Smooth muscle cell (in vitro differentiated cells): ENCODE measurements around the gene ZBTB20. TPM values are rescaled to one million over a fixed set of nuclear protein-coding genes. Genes with fewer than 3 reads are reported as not detected.

ENCODE experiments used
- DNase-seq: peaks from one replicate; lab custom pipeline; 2025; ENCODE audit not compliant: unreplicated experiment; lab: John Stamatoyannopoulos, UW
- H2AFZ ChIP-seq: fragments of 200-600 bp; sonication (generic); 2 replicates; pipeline ENCODE4 v1.6.0; 2016; ENCODE audit warnings: antibody characterized with exemption, low read depth, mild to moderate bottlenecking
- H3F3A ChIP-seq: fragments of 200-600 bp; sonication (generic); 2 replicates; pipeline ENCODE4 v1.6.0; 2017; ENCODE audit warnings: antibody characterized with exemption, low read depth
- H3K27ac ChIP-seq: fragments of 200-600 bp; sonication (generic); 2 replicates; pipeline ENCODE4 v1.5.1; 2016; ENCODE audit warnings: low read depth, mild to moderate bottlenecking
- H3K27me3 ChIP-seq: fragments of 200-600 bp; sonication (generic); 2 replicates; pipeline ENCODE4 v1.6.1; 2016; ENCODE audit warnings: low read depth, mild to moderate bottlenecking
- H3K36me3 ChIP-seq: fragments of 200-600 bp; sonication (generic); 2 replicates; pipeline ENCODE4 v1.5.1; 2016; ENCODE audit warnings: low read depth
- H3K4me1 ChIP-seq: fragments of 200-600 bp; sonication (generic); 2 replicates; pipeline ENCODE4 v1.5.1; 2016; ENCODE audit warnings: low read depth
- H3K4me2 ChIP-seq: fragments of 200-600 bp; sonication (generic); 2 replicates; pipeline ENCODE4 v1.6.0; 2016; ENCODE audit warnings: mild to moderate bottlenecking
- H3K4me3 ChIP-seq: fragments of 200-600 bp; sonication (generic); 2 replicates; pipeline ENCODE4 v1.5.1; 2016; ENCODE audit warnings: mild to moderate bottlenecking
- H3K79me2 ChIP-seq: fragments of 200-600 bp; sonication (generic); 2 replicates; pipeline ENCODE4 v1.6.0; 2016; ENCODE audit warnings: low read depth, mild to moderate bottlenecking
- H3K9ac ChIP-seq: fragments of 200-600 bp; sonication (generic); 2 replicates; pipeline ENCODE4 v1.6.0; 2016; ENCODE audit warnings: low read depth
- H3K9me3 ChIP-seq: fragments of 200-600 bp; sonication (generic); replicated peaks from 2 replicates; pipeline ENCODE4 v1.5.1; 2016; ENCODE audit warnings: low read depth
- H4K20me1 ChIP-seq: fragments of 200-600 bp; sonication (generic); 2 replicates; pipeline ENCODE4 v1.6.0; 2016; ENCODE audit warnings: low read depth
- CTCF ChIP-seq: fragments of 200-600 bp; sonication (generic); IDR thresholded peaks from 2 replicates; pipeline ENCODE4 v1.5.1; 2017; ENCODE audit warnings: borderline replicate concordance, mild to moderate bottlenecking, antibody characterized with exemption; ENCODE audit not compliant: insufficient read depth, poor library complexity, severe bottlenecking
- WGBS: methylation state at CpG from one replicate; pipeline ENCODE4 v1.1.7; 2016; ENCODE audit warnings: low lambda C conversion rate; 5-methylcytosine and 5-hydroxymethylcytosine counted together
- polyA plus RNA-seq: library from polyadenylated mRNA; unstranded; fragments of >200 nt; fragmentation: Nextera tagmentation; extraction: Ambion mirVana; gene quantifications from 2 replicates; pipeline ENCODE4 v1.2.1, GENCODE V29; 2016
- total RNA-seq: library from RNA; depleted of rRNA; stranded (reverse); fragments of >200 nt; gene quantifications from 2 replicates; pipeline ENCODE4 v1.2.3, GENCODE V29; 2014

ZBTB20 gene
- total and polyA plus RNA-seq, 2 experiments from 2014 or later = 4.9 to 6.8 TPM

GRCh38 chr3:114711321-114711886, 435.7 kb downstream of the ZBTB20 start:
- no peak for TF ChIP-seq CTCF
- H3K4me1 ChIP-seq = no peaks in the 10 kb centered on the region
- no peaks in the 10 kb centered on the region for H3K36me3 ChIP-seq
- no peak overlapping the region for H2AFZ ChIP-seq
- H4K20me1 ChIP-seq = no peaks in the 10 kb centered on the region
- H3K79me2 ChIP-seq = no peaks in the 10 kb centered on the region
- H3K9me3 ChIP-seq = no peaks in the 10 kb centered on the region
- no peak overlapping the region for H3K4me3 ChIP-seq
- H3K9ac ChIP-seq = no peak overlapping the region
- no peaks in the 10 kb centered on the region for H3K27me3 ChIP-seq
- 88% methylated on average over 2 of the region's 2 CpGs for WGBS
- no peak overlapping the region for H3K4me2 ChIP-seq
- no peaks in the 10 kb centered on the region for H3F3A ChIP-seq
- no peak for DNase-seq
- H3K27ac ChIP-seq = no peak overlapping the region

- H3K9me3 ChIP-seq = no peaks in the 10 kb centered on the region
- TF ChIP-seq CTCF = no peak
- no peak overlapping the region for H3K4me2 ChIP-seq
- no peaks in the 10 kb centered on the region for H3F3A ChIP-seq
- H3K4me3 ChIP-seq = no peak overlapping the region
- H3K27ac ChIP-seq = peak overlapping the region; percentile 25
- 100% methylated on average over 1 of the region's 1 CpG for WGBS
- H2AFZ ChIP-seq = no peak overlapping the region
- H3K4me1 ChIP-seq = no peaks in the 10 kb centered on the region
- no peaks in the 10 kb centered on the region for H3K79me2 ChIP-seq
- no peak overlapping the region for H3K9ac ChIP-seq
- H3K36me3 ChIP-seq = no peaks in the 10 kb centered on the region
- H4K20me1 ChIP-seq = no peaks in the 10 kb centered on the region
- no peaks in the 10 kb centered on the region for H3K27me3 ChIP-seq
- DNase-seq = no peak
Measured at GRCh38 chr3:114709102-114709501, 438.0 kb downstream of the ZBTB20 start.

- Histone ChIP-seq H4K20me1 (no peaks in the 10 kb centered on the region), H3F3A (no peaks in the 10 kb centered on the region), H3K4me2 (no peak overlapping the region), H3K4me3 (no peak overlapping the region), H3K9me3 (no peaks in the 10 kb centered on the region), H3K36me3 (no peaks in the 10 kb centered on the region), H2AFZ (no peak overlapping the region), H3K27ac (peak overlapping the region; percentile 51), H3K4me1 (no peaks in the 10 kb centered on the region), H3K79me2 (no peaks in the 10 kb centered on the region), H3K27me3 (no peaks in the 10 kb centered on the region), H3K9ac (peak overlapping the region; percentile 51)
- DNase-seq = no peak
- WGBS = 86% methylated on average over 4 of the region's 4 CpGs
- no peak for TF ChIP-seq CTCF
Measured at GRCh38 chr3:114707252-114707860, 439.7 kb downstream of the ZBTB20 start.
